ENCODE data around the gene AP1S2. TPM values are rescaled to one million over a fixed set of nuclear protein-coding genes. Genes with fewer than 3 reads are reported as not detected.

The AP1S2 gene
- total and polyA plus RNA-seq, 2 of the 8 experiments (the other 6 are each of a cell fraction or from before 2014, with no cell fraction given), result 88.2 to 237 TPM

DNA sequence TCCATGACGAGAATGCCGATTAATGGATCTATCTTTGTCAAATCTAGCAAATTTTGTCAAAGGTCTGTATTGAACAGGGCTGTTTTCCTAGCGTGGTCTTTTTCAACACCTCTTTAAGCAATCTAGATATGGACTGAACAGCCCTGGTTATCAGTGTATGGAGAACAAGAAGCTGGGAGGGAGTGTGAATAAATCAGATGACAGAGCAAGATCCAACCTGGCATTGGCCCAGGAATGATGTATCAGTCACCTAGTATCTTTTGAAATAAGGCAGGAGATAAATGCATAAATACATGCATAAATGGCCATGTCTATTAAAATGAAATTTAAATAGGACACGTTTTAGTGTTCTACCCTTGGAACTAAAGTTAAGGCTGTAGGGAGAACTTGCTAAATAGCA, 15.7 kb upstream of the AP1S2 start:
- H3K36me3 ChIP-seq (ENCODE audit: control insufficient read depth in 2 of 4, insufficient read depth in 4 of 4, low read length in 3 of 4), result no peaks in the 10 kb centered on the region
- no peak overlapping the region for H2AFZ ChIP-seq (ENCODE audit: low read length)
- H3K23me2 ChIP-seq (ENCODE audit: low read depth, low read length), result no peaks in the 10 kb centered on the region; the same call in 1 of the 2 replicates
- H3K4ac ChIP-seq (replicated peaks; ENCODE audit: insufficient read length, low read depth, low read length), result no peak overlapping the region
- H3K9ac ChIP-seq (replicated peaks in 1 of 4; ENCODE audit: extremely low read depth in 1 of 4, low read depth in 3 of 4, low read length in 3 of 4), result no peak overlapping the region
- H2BK12ac ChIP-seq (ENCODE audit: low read depth, low read length), result no peak overlapping the region
- H3K23ac ChIP-seq (ENCODE audit: insufficient read length), result no peak overlapping the region
- no peaks in the 10 kb centered on the region for H3K27me3 ChIP-seq (replicated peaks in 1 of 4; ENCODE audit: control insufficient read depth in 3 of 4, extremely low read depth in 1 of 4, insufficient read depth in 3 of 4, low read length in 3 of 4)
- no peak overlapping the region for H3K18ac ChIP-seq (ENCODE audit: extremely low read depth, low read length)
- ChIA-PET CTCF (ENCODE audit: partially characterized antibody) (no interaction called here), POLR2A (ENCODE audit: partially characterized antibody) (no interaction called here)
- H3K4me1 ChIP-seq (replicated peaks in 1 of 4; ENCODE audit: control insufficient read depth in 3 of 4, insufficient read depth in 4 of 4, low read length in 3 of 4), result no peaks in the 10 kb centered on the region; a peak in 1 of 7 replicates
- H2BK120ac ChIP-seq (replicated peaks; ENCODE audit: low read depth, low read length), result no peak overlapping the region
- H3K9me3 ChIP-seq (ENCODE audit: insufficient read depth in 2 of 2, low read depth in 1 of 2, low read length in 1 of 2), result no peaks in the 10 kb centered on the region
- FAIRE-seq (no peak), DNase-seq (ENCODE audit: low read depth in 1 of 2, low spot score in 2 of 2) (no peak)
- no peak overlapping the region for H2BK20ac ChIP-seq (ENCODE audit: low read length)
- no peak overlapping the region for H4K91ac ChIP-seq (replicated peaks; ENCODE audit: insufficient read length, low read length)
- H3K4me3 ChIP-seq (ENCODE audit: extremely low read depth in 1 of 4, insufficient read depth in 2 of 4, low read depth in 3 of 4, low read length in 4 of 4), result no peak overlapping the region
- no peak overlapping the region for H3K4me2 ChIP-seq (ENCODE audit: insufficient read depth in 1 of 2, low read depth in 2 of 2, low read length in 2 of 2)
- TF ChIP-seq, protein P1, sequence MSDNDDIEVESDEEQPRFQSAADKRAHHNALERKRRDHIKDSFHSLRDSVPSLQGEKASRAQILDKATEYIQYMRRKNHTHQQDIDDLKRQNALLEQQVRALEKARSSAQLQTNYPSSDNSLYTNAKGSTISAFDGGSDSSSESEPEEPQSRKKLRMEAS (IDR thresholded peaks at IDR 0.05), result no peak
- TF ChIP-seq PHF8 (conservative IDR thresholded peaks at IDR 0.05; ENCODE audit: low read depth, low read length) (no peak), SP2 (IDR thresholded peaks at IDR 0.05; ENCODE audit: low read length) (no peak), BCL11A (IDR thresholded peaks at IDR 0.05; ENCODE audit: low read depth in 2 of 2, low read length in 2 of 2) (no peak), RBBP5 (IDR thresholded peaks at IDR 0.05; ENCODE audit: borderline replicate concordance, low read depth, low read length) (no peak), BACH1 (IDR thresholded peaks at IDR 0.05; ENCODE audit: low read length) (no peak), EZH2 (IDR thresholded peaks at IDR 0.05; ENCODE audit: low read depth, low read length, severe bottlenecking) (no peak), SIX5 (IDR thresholded peaks at IDR 0.05; ENCODE audit: low read depth, low read length) (no peak), GTF2F1 (IDR thresholded peaks at IDR 0.05; ENCODE audit: borderline replicate concordance, low read depth, low read length) (no peak), CEBPB (IDR thresholded peaks at IDR 0.05; ENCODE audit: low read depth, low read length) (no peak)
- no peak overlapping the region for H3K27ac ChIP-seq (ENCODE audit: low read depth, low read length)
- no peaks in the 10 kb centered on the region for H3K79me2 ChIP-seq (ENCODE audit: control insufficient read depth in 1 of 2, insufficient read depth in 2 of 2, low read length in 2 of 2)
- H2AK5ac ChIP-seq (ENCODE audit: low read depth, low read length), result no peak overlapping the region
- no peak overlapping the region for H2BK15ac ChIP-seq (ENCODE audit: low read length)
- no peak overlapping the region for H2BK5ac ChIP-seq (ENCODE audit: low read depth, low read length)
- no peak overlapping the region for H4K5ac ChIP-seq (ENCODE audit: insufficient read length, low read depth, low read length)
- H3K14ac ChIP-seq (ENCODE audit: insufficient read length), result no peak overlapping the region
- H4K20me1 ChIP-seq (replicated peaks in 1 of 2; ENCODE audit: control insufficient read depth in 1 of 2, insufficient read depth in 2 of 2, low read length in 2 of 2), result no peaks in the 10 kb centered on the region
- 100% methylated on average over 3 of the region's 4 CpGs; no CpG with 5 or more reads in 1 of the 2 experiments for WGBS, 2 experiments (ENCODE audit: extremely low coverage in 1 of 2, insufficient coverage in 1 of 2, insufficient read length in 1 of 2, insufficient replicate concordance in 2 of 2, low coverage in 1 of 2, low lambda C conversion rate in 2 of 2, missing lambda C conversion rate in 1 of 2)
- no peak overlapping the region for H3K56ac ChIP-seq (replicated peaks; ENCODE audit: insufficient read length, low read depth, low read length)
- no peaks in the 10 kb centered on the region for H3K79me1 ChIP-seq (ENCODE audit: low read depth, low read length)
- H4K8ac ChIP-seq (ENCODE audit: extremely low read depth, insufficient read depth, low read length), result no peak overlapping the region
